B cell (primary cell): Measurements from ENCODE around the gene SLC4A2.

Experiments
- EZH2 ChIP-seq: IDR thresholded peaks from 2 replicates; pipeline ENCODE4 v1.6.1; 2012; ENCODE audit warnings: borderline replicate concordance, low read depth, mild to moderate bottlenecking, moderate library complexity, low read length; ENCODE audit not compliant: insufficient read depth, poor library complexity, severe bottlenecking
- TF ChIP-seq, protein P1 (sequence below): fragments of 200-600 bp; IDR thresholded peaks from one replicate; pipeline ENCODE4 v1.8.0; 2022; ENCODE audit warnings: antibody characterized with exemption, mild to moderate bottlenecking

DNA sequence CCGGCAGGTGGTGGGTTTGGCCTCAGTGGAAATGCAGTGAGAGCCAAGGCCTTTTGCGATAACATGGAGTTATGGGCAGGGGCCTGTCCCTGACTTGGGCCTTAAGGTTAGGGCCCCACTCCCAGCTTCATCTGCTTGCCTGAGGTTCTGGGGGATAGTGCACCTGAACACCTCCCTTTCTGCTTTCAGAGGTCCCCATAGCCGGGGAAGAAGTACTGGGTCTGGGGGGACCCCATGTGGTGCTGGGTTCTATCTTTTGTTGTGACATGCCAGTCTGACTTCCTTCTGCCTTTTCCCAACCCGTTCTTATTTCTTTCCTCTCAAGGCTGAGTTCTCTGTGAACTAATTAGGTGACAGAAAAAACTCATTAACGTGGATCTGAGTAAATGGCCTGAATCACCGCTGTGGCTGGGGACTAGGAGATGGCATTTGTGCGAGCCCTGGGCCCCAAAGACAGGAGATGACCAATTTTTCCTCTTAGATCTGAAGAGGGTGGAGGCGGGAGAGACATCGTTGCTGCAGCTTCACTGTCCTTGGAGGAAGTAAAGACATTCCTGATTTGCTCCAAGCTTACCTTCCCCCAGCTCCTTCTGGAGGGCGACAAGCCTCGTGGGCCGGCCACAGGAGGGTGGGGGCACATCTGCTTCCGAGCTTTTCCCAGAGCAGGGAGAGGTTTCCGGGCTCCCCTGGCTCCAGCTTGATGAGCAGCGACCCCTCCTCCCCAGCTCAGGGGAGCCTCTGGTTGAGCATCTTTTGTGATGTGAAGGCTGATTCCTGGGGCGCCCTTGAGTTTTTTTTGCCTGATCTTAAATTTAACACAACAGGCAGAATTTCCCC lies 28.8 kb downstream of the SLC4A2 start:
- TF ChIP-seq, protein P1, sequence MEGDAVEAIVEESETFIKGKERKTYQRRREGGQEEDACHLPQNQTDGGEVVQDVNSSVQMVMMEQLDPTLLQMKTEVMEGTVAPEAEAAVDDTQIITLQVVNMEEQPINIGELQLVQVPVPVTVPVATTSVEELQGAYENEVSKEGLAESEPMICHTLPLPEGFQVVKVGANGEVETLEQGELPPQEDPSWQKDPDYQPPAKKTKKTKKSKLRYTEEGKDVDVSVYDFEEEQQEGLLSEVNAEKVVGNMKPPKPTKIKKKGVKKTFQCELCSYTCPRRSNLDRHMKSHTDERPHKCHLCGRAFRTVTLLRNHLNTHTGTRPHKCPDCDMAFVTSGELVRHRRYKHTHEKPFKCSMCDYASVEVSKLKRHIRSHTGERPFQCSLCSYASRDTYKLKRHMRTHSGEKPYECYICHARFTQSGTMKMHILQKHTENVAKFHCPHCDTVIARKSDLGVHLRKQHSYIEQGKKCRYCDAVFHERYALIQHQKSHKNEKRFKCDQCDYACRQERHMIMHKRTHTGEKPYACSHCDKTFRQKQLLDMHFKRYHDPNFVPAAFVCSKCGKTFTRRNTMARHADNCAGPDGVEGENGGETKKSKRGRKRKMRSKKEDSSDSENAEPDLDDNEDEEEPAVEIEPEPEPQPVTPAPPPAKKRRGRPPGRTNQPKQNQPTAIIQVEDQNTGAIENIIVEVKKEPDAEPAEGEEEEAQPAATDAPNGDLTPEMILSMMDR = no peak
- TF ChIP-seq EZH2 = no peak
